Body of pancreas (tissue), 4 donors: ENCODE results near the gene CPSF3. TPM values are rescaled to one million over a fixed set of nuclear protein-coding genes. Genes with fewer than 3 reads are reported as not detected.

Experiments
- ATAC-seq: fragments of 150-250 bp; one replicate; pipeline ENCODE4 v1.9.1; 2016
- DNase-seq, 4 donors: peaks; one replicate each; pipeline ENCODE4 v3.0.0-alpha.2; 2019
- H3K27ac ChIP-seq, 4 donors: fragments of 200-600 bp; sonication (generic); 1 replicate in 3 of 4; 2 replicates in 1 of 4; pipeline versions ENCODE4 v1.5.1 to v1.6.1; 2016 to 2019; ENCODE audit warnings: mild to moderate bottlenecking in 1 of 4, mixed read lengths in 1 of 4, moderate library complexity in 1 of 4
- H3K27me3 ChIP-seq, 2 donors: fragments of 200-600 bp; sonication (generic); one replicate each; pipeline ENCODE4 v1.6.0; 2016; ENCODE audit warnings: mild to moderate bottlenecking in 1 of 2
- H3K36me3 ChIP-seq, 2 donors: fragments of 200-600 bp; sonication (generic); replicated peaks in 1 of 2; 2 replicates each; pipeline ENCODE4 v1.5.1; 2016; ENCODE audit warnings: low read depth in 2 of 2; ENCODE audit not compliant: insufficient read depth in 1 of 2
- H3K4me1 ChIP-seq: fragments of 200-600 bp; sonication (generic); one replicate; pipeline ENCODE4 v1.6.0; 2016
- H3K4me3 ChIP-seq, 2 donors: fragments of 200-600 bp; sonication (generic); 1 replicate in 1 of 2; 2 replicates in 1 of 2; pipeline ENCODE4 v1.5.1; 2016 to 2019
- H3K9me3 ChIP-seq, 3 donors: fragments of 200-600 bp; sonication (generic); 1 replicate in 2 of 3; 2 replicates in 1 of 3; pipeline ENCODE4 v1.5.1; 2016
- CTCF ChIP-seq, 7 experiments: fragments of 450-650 bp in 4 of 7; fragments of 200-600 bp in 3 of 7; sonication (generic) in 3 of 7; IDR thresholded peaks; one replicate each; pipeline ENCODE4 v1.5.1; 2016 to 2019; ENCODE audit warnings: antibody characterized with exemption in 7 of 7
- POLR2A ChIP-seq, 3 donors: fragments of 450-650 bp; IDR thresholded peaks; one replicate each; pipeline ENCODE4 v1.6.1; 2016; ENCODE audit warnings: antibody characterized with exemption in 3 of 3, mild to moderate bottlenecking in 2 of 3
- WGBS, 2 donors: methylation state at CpG; one replicate each; pipeline ENCODE4 v1.1.5; 2017; 5-methylcytosine and 5-hydroxymethylcytosine counted together
- intact Hi-C: fragments of 100-400 bp; cut with DNase I; formaldehyde crosslinking; loops from one replicate; pipeline ENCODE4 v1.15.1; 2023
- total RNA-seq, 2 donors: library from RNA; depleted of rRNA; stranded (reverse); fragments of >200 nt; gene quantifications; one replicate each; pipeline ENCODE4 v1.1.0, GENCODE V29; 2016

The CPSF3 gene
- total RNA-seq, 2 donors from 2014 or later, result 11.2 to 84.0 TPM

DNA sequence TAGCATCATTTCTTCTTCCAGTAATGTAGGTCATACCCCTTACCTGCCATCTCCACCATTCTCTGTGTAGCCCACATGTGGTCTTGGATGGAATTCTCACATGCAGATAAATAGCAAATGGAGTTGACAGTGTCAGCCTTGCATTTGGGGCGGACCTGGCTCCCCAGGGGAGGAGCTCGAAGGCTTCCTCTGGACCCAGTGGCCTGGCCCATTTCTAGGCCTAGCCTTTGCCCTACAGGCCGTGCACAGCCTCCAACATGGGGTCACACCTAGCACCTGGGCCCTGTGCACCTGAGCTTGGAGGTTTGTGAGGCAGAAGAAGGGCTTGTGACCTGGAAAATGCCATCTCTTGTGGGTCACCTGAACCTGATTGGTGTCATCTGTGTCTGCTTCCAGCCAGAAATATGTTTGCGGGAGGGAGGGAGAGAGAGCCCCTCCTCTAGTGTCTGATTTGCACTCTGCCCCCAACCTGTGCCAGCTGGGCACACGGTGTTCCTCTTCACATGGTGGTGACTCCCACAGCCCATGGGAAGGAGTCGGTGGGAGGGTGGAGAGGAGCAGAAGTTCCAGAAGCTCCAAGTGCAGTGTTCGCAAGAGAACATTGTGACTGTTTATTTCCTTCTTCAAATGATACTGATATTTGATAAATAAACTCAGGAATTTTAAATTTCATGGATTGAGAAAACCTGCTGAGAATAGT lies 33.2 kb upstream of the CPSF3 start:
- Histone ChIP-seq H3K27ac (no peak overlapping the region), H3K4me1 (peaks cover 4% of the 10 kb centered on the region), H3K4me3 (no peak overlapping the region), H3K27me3 (no peaks in the 10 kb centered on the region), H3K9me3 (no peaks in the 10 kb centered on the region), H3K36me3 (peaks cover 0 to 4% of the 10 kb centered on the region in 2 donors)
- WGBS, 2 donors, result 78 to 87% methylated on average over 7 of the region's 7 CpGs
- intact Hi-C loops, result no loop called here
- DNase-seq (no peak), ATAC-seq (no peak)
- TF ChIP-seq POLR2A (IDR thresholded peaks at IDR 0.05) (no peak), CTCF (IDR thresholded peaks at IDR 0.05) (no peak)

DNA sequence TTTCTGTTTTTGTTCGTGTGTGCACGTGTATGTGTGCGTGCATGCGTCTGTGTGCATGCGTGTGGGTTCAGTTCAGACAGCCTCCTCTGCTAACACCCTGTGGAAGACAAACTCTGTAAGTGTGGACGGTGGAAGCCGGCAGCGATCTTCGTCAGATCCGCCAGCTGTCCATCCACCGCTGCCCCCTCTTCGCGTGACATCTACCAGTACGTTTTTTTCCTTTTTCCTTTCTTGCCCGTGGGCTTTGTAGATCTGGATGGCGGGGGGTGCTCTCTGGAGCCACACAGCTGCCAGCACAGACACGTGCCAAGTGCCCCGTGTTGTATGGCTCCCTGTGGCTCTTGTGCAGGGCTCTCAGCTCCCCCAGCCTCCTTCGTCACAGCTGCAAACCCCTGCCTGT lies 32.5 kb upstream of the CPSF3 start:
- Histone ChIP-seq H3K27ac (no peak overlapping the region), H3K4me1 (peaks cover 4% of the 10 kb centered on the region), H3K27me3 (no peaks in the 10 kb centered on the region), H3K36me3 (peaks cover 0 to 4% of the 10 kb centered on the region in 2 donors), H3K4me3 (no peak overlapping the region), H3K9me3 (no peaks in the 10 kb centered on the region)
- intact Hi-C loops, result no loop called here
- no peak for ATAC-seq
- WGBS, 2 donors, result 94 to 95% methylated on average over 19 of the region's 19 CpGs
- TF ChIP-seq CTCF (IDR thresholded peaks at IDR 0.05) (no peak), POLR2A (IDR thresholded peaks at IDR 0.05) (no peak)
- no peak for DNase-seq

GRCh38 chr2:9391961-9392720 lies 31.3 kb upstream of the CPSF3 start:
- 91 to 92% methylated on average over 11 to 13 of the region's 13 CpGs for WGBS, 2 donors
- no peaks in the 10 kb centered on the region for H3K9me3 ChIP-seq
- TF ChIP-seq POLR2A (IDR thresholded peaks at IDR 0.05), result no peak
- TF ChIP-seq CTCF (IDR thresholded peaks at IDR 0.05), result no peak
- peaks cover 0 to 4% of the 10 kb centered on the region in 2 donors for H3K36me3 ChIP-seq
- no peak overlapping the region for H3K27ac ChIP-seq
- no peak for DNase-seq
- no peaks in the 10 kb centered on the region for H3K4me1 ChIP-seq
- H3K27me3 ChIP-seq, result no peaks in the 10 kb centered on the region
- H3K4me3 ChIP-seq, result no peak overlapping the region
- intact Hi-C loops, result no loop called here
- no peak for ATAC-seq

DNA sequence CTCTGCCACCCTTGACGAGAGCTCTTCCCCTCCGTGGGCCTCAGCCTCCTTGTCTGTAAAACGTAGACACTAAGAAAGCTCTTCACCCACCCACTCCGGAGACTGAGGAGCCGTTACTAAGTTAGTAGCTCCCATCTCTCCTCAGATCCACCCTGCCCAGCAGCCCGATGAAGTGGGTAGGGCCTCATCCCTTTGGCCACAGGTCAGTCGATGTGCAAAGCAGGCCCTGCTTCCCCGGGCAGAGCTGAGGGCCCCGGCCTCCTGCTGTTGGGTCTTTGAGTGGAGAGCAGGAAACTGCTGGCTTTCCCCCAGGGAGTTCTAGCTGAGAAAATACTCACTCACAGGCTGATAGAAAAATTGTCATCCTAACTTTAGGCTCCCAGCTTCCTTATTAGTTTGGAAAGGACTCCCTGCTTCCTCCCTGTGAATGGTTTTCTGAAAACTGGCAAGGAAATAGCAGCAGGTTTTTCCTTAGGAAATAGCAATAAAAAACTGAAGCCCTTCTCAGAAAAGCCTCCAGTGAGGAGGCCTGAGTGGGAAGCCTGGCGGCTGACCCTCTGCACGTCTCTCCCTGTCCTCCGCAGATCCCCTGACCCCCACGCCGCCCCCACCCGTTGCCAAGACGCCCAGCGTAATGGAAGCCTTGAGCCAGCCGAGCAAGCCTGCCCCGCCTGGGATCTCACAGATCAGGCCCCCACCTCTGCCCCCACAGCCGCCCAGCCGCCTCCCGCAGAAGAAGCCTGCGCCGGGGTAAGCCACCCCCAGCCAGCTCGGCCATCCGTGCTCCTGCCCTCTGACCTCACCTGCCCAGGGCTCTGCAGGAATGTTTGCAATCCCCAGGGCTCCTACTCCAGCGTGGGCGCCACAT lies 30.3 kb upstream of the CPSF3 start:
- ATAC-seq (no peak), DNase-seq (no peak)
- Histone ChIP-seq H3K4me1 (no peaks in the 10 kb centered on the region), H3K4me3 (no peak overlapping the region), H3K9me3 (no peaks in the 10 kb centered on the region), H3K27ac (peak overlapping the region in 2 of 4 donors; percentile 29 to 32), H3K27me3 (no peaks in the 10 kb centered on the region), H3K36me3 (peaks cover 0 to 4% of the 10 kb centered on the region in 2 donors)
- WGBS, 2 donors, result 77 to 81% methylated on average over 12 to 27 of the region's 28 CpGs
- no peak for TF ChIP-seq POLR2A (IDR thresholded peaks at IDR 0.05)
- no peak for TF ChIP-seq CTCF (IDR thresholded peaks at IDR 0.05)
- intact Hi-C loops, result no loop called here
